Measurements from ENCODE around the gene TTC14. TPM values are rescaled to one million over a fixed set of nuclear protein-coding genes. Genes with fewer than 3 reads are reported as not detected.
"Not testable (repeated sequence)": the region's sequence is repeated elsewhere in the genome, so short reads cannot be mapped to it uniquely, and the experiment has no call there.

TTC14 gene
- total RNA-seq, 1 donor from 2014 or later, result 90.3 TPM

DNA sequence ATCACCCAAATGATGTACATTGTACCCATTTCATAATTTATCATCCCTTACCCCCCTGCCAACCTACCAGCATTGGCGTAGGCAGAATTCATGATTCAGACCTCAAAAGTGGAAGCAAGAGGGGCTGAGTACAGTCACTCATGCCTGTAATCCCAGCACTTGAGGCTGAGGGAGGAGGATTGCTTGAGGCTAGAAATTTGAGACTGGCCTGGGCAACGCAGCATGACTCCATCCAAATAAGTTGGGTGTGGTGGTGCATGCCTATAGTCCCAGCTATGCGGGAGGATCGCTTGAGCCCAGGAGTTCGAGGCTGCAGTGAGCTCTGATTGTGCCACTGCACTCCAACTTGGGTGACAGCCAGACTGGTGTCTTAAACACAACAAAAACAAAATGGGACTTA is 10.4 kb downstream of the TTC14 start:
- H3K4me1 ChIP-seq, result no peaks in the 10 kb centered on the region
- H4K20me1 ChIP-seq (ENCODE audit: low read depth), result no peaks in the 10 kb centered on the region
- no peaks in the 10 kb centered on the region for H3K27me3 ChIP-seq
- H3K4me3 ChIP-seq, result no peak overlapping the region
- no peaks in the 10 kb centered on the region for H3K79me2 ChIP-seq (ENCODE audit: low read depth)
- H3K36me3 ChIP-seq, result peaks cover 37% of the 10 kb centered on the region
- Mint-ChIP-seq H3K4me3 (no peak overlapping the region), H3K27ac (no peak overlapping the region), H3K9me3 (no peaks in the 10 kb centered on the region), H3K36me3 (peaks cover 15% of the 10 kb centered on the region), H3K4me1 (no peaks in the 10 kb centered on the region), H3K27me3 (ENCODE audit: insufficient read depth, low read depth) (no peaks in the 10 kb centered on the region)
- H3F3A ChIP-seq (ENCODE audit: low read depth), result peaks cover 16% of the 10 kb centered on the region
- no peak overlapping the region for H3K4me2 ChIP-seq
- TF ChIP-seq, protein P1, sequence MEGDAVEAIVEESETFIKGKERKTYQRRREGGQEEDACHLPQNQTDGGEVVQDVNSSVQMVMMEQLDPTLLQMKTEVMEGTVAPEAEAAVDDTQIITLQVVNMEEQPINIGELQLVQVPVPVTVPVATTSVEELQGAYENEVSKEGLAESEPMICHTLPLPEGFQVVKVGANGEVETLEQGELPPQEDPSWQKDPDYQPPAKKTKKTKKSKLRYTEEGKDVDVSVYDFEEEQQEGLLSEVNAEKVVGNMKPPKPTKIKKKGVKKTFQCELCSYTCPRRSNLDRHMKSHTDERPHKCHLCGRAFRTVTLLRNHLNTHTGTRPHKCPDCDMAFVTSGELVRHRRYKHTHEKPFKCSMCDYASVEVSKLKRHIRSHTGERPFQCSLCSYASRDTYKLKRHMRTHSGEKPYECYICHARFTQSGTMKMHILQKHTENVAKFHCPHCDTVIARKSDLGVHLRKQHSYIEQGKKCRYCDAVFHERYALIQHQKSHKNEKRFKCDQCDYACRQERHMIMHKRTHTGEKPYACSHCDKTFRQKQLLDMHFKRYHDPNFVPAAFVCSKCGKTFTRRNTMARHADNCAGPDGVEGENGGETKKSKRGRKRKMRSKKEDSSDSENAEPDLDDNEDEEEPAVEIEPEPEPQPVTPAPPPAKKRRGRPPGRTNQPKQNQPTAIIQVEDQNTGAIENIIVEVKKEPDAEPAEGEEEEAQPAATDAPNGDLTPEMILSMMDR (IDR thresholded peaks at IDR 0.05), result no peak
- no peak for TF ChIP-seq EZH2phosphoT487 (IDR thresholded peaks at IDR 0.05)
- TF ChIP-seq EZH2 (IDR thresholded peaks at IDR 0.05), result no peak
- no peak overlapping the region for H3K9ac ChIP-seq
- no peaks in the 10 kb centered on the region for H3K9me3 ChIP-seq (ENCODE audit: low read depth)
- H3K27ac ChIP-seq, result no peak overlapping the region
- H2AFZ ChIP-seq (replicated peaks), result no peak overlapping the region
- DNase-seq (ENCODE audit: low spot score), result no peak

DNA sequence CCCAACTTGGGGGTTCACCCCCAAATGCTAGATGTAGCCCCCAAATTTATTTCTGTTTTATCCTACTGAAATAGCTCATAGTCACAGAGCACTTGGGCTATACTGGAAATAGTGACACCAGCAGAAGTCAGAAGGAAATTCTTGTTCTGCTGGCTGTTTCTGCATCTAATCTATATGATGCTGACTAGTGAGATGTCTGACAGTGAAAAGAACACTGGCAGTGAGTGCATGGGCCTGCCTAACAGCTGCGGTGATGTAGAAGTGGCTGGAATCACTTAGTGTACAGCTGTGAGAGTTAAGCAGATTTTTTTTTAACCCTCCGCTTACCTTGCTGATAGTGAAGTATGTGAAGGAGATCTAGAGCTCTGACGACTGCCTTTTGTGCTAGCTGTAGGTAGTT is 14.0 kb downstream of the TTC14 start:
- no peaks in the 10 kb centered on the region for H3K27me3 ChIP-seq
- H3K4me1 ChIP-seq, result no peaks in the 10 kb centered on the region
- no peaks in the 10 kb centered on the region for H4K20me1 ChIP-seq (ENCODE audit: low read depth)
- no peaks in the 10 kb centered on the region for H3K9me3 ChIP-seq (ENCODE audit: low read depth)
- no peak overlapping the region for H3K4me2 ChIP-seq
- H3K4me3 ChIP-seq, result no peak overlapping the region
- Mint-ChIP-seq H3K9me3 (no peaks in the 10 kb centered on the region), H3K4me3 (no peak overlapping the region), H3K27ac (no peak overlapping the region), H3K36me3 (peaks cover 6% of the 10 kb centered on the region), H3K4me1 (no peaks in the 10 kb centered on the region), H3K27me3 (ENCODE audit: insufficient read depth, low read depth) (no peaks in the 10 kb centered on the region)
- H3K27ac ChIP-seq, result no peak overlapping the region
- H2AFZ ChIP-seq (replicated peaks), result no peak overlapping the region
- peaks cover 16% of the 10 kb centered on the region for H3F3A ChIP-seq (ENCODE audit: low read depth)
- H3K36me3 ChIP-seq, result peaks cover 11% of the 10 kb centered on the region
- H3K9ac ChIP-seq, result no peak overlapping the region
- TF ChIP-seq, protein P1 (IDR thresholded peaks at IDR 0.05), result no peak
- TF ChIP-seq EZH2phosphoT487 (IDR thresholded peaks at IDR 0.05) (no peak), EZH2 (IDR thresholded peaks at IDR 0.05) (no peak)
- H3K79me2 ChIP-seq (ENCODE audit: low read depth), result no peaks in the 10 kb centered on the region
- DNase-seq (ENCODE audit: low spot score), result peak; percentile 13

DNA sequence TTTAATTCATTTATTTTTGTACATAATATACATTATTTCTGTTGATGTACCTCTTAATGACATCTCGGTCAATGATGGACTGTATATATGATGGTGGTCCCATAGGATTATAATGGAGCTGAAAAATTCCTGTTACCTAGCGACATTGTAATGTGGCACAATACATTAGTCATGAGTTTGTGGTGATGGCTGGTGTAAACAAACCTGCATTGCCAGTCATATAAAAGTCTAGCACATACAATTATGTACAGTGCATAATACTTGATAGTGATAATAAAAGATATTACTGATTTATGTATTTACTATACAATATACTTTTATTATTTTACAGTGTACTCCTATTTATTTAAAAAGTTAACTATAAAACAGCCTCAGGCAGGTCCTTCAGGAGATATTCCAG is 15.1 kb downstream of the TTC14 start:
- no peaks in the 10 kb centered on the region for H3K4me1 Mint-ChIP-seq
- no peaks in the 10 kb centered on the region for H3K4me1 ChIP-seq
- no peaks in the 10 kb centered on the region for H4K20me1 ChIP-seq (ENCODE audit: low read depth)
- no peak overlapping the region for H3K9ac ChIP-seq
- TF ChIP-seq, protein P1 (IDR thresholded peaks at IDR 0.05), result no peak
- no peak for TF ChIP-seq EZH2phosphoT487 (IDR thresholded peaks at IDR 0.05)
- H3K4me2 ChIP-seq, result no peak overlapping the region
- no peak overlapping the region for H2AFZ ChIP-seq (replicated peaks)
- H3K9me3 ChIP-seq (ENCODE audit: low read depth), result no peaks in the 10 kb centered on the region
- H3K36me3 Mint-ChIP-seq, result peaks cover 6% of the 10 kb centered on the region
- H3K36me3 ChIP-seq, result peaks cover 11% of the 10 kb centered on the region
- H3K27me3 Mint-ChIP-seq (ENCODE audit: insufficient read depth, low read depth), result no peaks in the 10 kb centered on the region
- no peak for DNase-seq (ENCODE audit: low spot score)
- no peak overlapping the region for H3K27ac Mint-ChIP-seq
- H3F3A ChIP-seq (ENCODE audit: low read depth), result peaks cover 6% of the 10 kb centered on the region
- H3K79me2 ChIP-seq (ENCODE audit: low read depth), result no peaks in the 10 kb centered on the region
- H3K27ac ChIP-seq, result no peak overlapping the region
- H3K4me3 ChIP-seq, result no peak overlapping the region
- no peaks in the 10 kb centered on the region for H3K27me3 ChIP-seq
- H3K4me3 Mint-ChIP-seq, result no peak overlapping the region
- H3K9me3 Mint-ChIP-seq, result no peaks in the 10 kb centered on the region

DNA sequence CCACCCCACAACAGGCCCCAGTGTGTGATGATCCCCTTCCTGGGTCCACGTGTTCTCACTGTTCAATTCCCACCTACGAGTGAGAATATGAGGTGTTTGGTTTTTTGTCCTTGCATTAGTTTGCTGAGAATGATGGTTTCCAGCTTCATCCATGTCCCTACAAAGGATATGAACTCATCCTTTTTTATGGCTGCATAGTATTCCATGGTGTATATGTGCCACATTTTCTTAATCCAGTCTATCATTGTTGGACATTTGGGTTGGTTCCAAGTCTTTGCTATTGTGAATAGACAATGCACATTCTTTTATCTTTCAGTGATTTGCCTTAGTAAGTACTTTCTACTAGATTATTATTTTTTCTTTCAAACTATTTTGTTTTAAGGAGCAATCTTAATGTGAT is 16.6 kb downstream of the TTC14 start:
- H3K27me3 ChIP-seq; H3K36me3 Mint-ChIP-seq; H3K27ac ChIP-seq; H3K4me1 ChIP-seq; H3K27me3 Mint-ChIP-seq (ENCODE audit: insufficient read depth, low read depth); H2AFZ ChIP-seq (replicated peaks); H3K27ac Mint-ChIP-seq; H3K4me3 Mint-ChIP-seq; H3K79me2 ChIP-seq (ENCODE audit: low read depth); H3K9ac ChIP-seq; H4K20me1 ChIP-seq (ENCODE audit: low read depth); H3K4me3 ChIP-seq; DNase-seq (ENCODE audit: low spot score); H3F3A ChIP-seq (ENCODE audit: low read depth); H3K4me2 ChIP-seq; H3K36me3 ChIP-seq; H3K9me3 ChIP-seq (ENCODE audit: low read depth); H3K9me3 Mint-ChIP-seq; H3K4me1 Mint-ChIP-seq: not testable (repeated sequence)
